NCI-H2196 (cell line): Measurements from ENCODE around the gene EYA2.
"Not testable (repeated sequence)": the region's sequence is repeated elsewhere in the genome, so short reads cannot be mapped to it uniquely, and the experiment has no call there.

Experiments used
- DNase-seq: peaks from one replicate; lab custom pipeline; 2025; ENCODE audit not compliant: unreplicated experiment; lab: John Stamatoyannopoulos, UW

EYA2 gene

GRCh38 chr20:47160240-47160639 lies 265.6 kb downstream of the EYA2 start:
- DNase-seq = no peak

- DNase-seq = no peak
Measured at GRCh38 chr20:47160992-47161391, 266.3 kb downstream of the EYA2 start.

- DNase-seq = no peak
Measured at GRCh38 chr20:47161411-47161810, 266.8 kb downstream of the EYA2 start.

- no peak for DNase-seq
Measured at GRCh38 chr20:47164140-47164539, 269.5 kb downstream of the EYA2 start.

GRCh38 chr20:47165376-47165865 lies 270.8 kb downstream of the EYA2 start:
- no peak for DNase-seq

- DNase-seq = no peak
Measured at GRCh38 chr20:47167846-47168245, 273.2 kb downstream of the EYA2 start.

- no peak for DNase-seq
Measured at GRCh38 chr20:47172579-47172978, 277.9 kb downstream of the EYA2 start.

GRCh38 chr20:47173596-47174216 lies 279.1 kb downstream of the EYA2 start:
- no peak for DNase-seq

- no peak for DNase-seq
Measured at GRCh38 chr20:47174456-47175243, 280.0 kb downstream of the EYA2 start.

GRCh38 chr20:47175493-47175892 lies 280.9 kb downstream of the EYA2 start:
- DNase-seq = no peak

- not testable (repeated sequence) for DNase-seq
Measured at GRCh38 chr20:47176217-47176616, 281.6 kb downstream of the EYA2 start.

- DNase-seq = no peak
Measured at GRCh38 chr20:47178277-47178676, 283.6 kb downstream of the EYA2 start.

- DNase-seq = no peak
Measured at GRCh38 chr20:47178851-47179250, 284.2 kb downstream of the EYA2 start.

GRCh38 chr20:47179267-47179666 lies 284.6 kb downstream of the EYA2 start:
- no peak for DNase-seq

GRCh38 chr20:47181056-47181862 lies 286.6 kb downstream of the EYA2 start:
- DNase-seq = peak; percentile 52

GRCh38 chr20:47183367-47183766 lies 288.7 kb downstream of the EYA2 start:
- DNase-seq = no peak

GRCh38 chr20:47187450-47188195 lies 293.0 kb downstream of the EYA2 start:
- no peak for DNase-seq

GRCh38 chr20:47188540-47188939 lies 293.9 kb downstream of the EYA2 start:
- DNase-seq = no peak

GRCh38 chr20:47189060-47189459 lies 294.4 kb downstream of the EYA2 start:
- DNase-seq = no peak

GRCh38 chr20:47191074-47191673 lies 296.5 kb downstream of the EYA2 start:
- no peak for DNase-seq

- DNase-seq = no peak
Measured at GRCh38 chr20:47191956-47192355, 297.3 kb downstream of the EYA2 start.
